PFSK-1 (cell line): ENCODE data around the gene PDCL2.

Experiments
- FOXP2 ChIP-seq: optimal IDR thresholded peaks from 2 replicates; pipeline ENCODE3; 2011; ENCODE audit warnings: borderline replicate concordance, control low read depth, inconsistent platforms; ENCODE audit not compliant: insufficient read depth; ENCODE audit errors: extremely low read length, extremely low read depth
- POLR2AphosphoS5 ChIP-seq: IDR thresholded peaks from 2 replicates; pipeline ENCODE4 v1.6.1; 2012; ENCODE audit warnings: low read depth, mild to moderate bottlenecking, control low read depth, low read length, moderate library complexity
- REST ChIP-seq, 2 experiments: IDR thresholded peaks; 2 replicates each; pipeline versions ENCODE4 v1.6.1 to v1.8.0; 2011 to 2012; ENCODE audit warnings: low read depth in 2 of 2, low read length in 2 of 2, control low read depth in 1 of 2, inconsistent platforms in 1 of 2, mild to moderate bottlenecking in 1 of 2, moderate library complexity in 1 of 2; ENCODE audit not compliant: insufficient read depth in 1 of 2
- SIN3A ChIP-seq: IDR thresholded peaks from 2 replicates; pipeline ENCODE4 v1.6.1; 2012; ENCODE audit warnings: mild to moderate bottlenecking, low read length, moderate library complexity, borderline replicate concordance; ENCODE audit not compliant: insufficient read depth
- TAF1 ChIP-seq: IDR thresholded peaks from 2 replicates; pipeline ENCODE4 v1.6.1; 2012; ENCODE audit warnings: low read length, control low read depth, borderline replicate concordance; ENCODE audit not compliant: insufficient read depth

The PDCL2 gene

GRCh38 chr4:55538531-55538930 is 53.5 kb downstream of the PDCL2 start:
- no peak for TF ChIP-seq SIN3A
- TF ChIP-seq FOXP2, result no peak
- no peak for TF ChIP-seq POLR2AphosphoS5
- TF ChIP-seq TAF1, result no peak
- TF ChIP-seq REST (IDR thresholded peaks at IDR 0.05; ENCODE audit: insufficient read depth in 1 of 2, low read depth in 2 of 2, low read length in 2 of 2), result no peak

- TF ChIP-seq REST (IDR thresholded peaks at IDR 0.05; ENCODE audit: insufficient read depth in 1 of 2, low read depth in 2 of 2, low read length in 2 of 2), result no peak
- no peak for TF ChIP-seq SIN3A
- no peak for TF ChIP-seq TAF1
- TF ChIP-seq FOXP2, result no peak
- TF ChIP-seq POLR2AphosphoS5, result no peak
Measured at GRCh38 chr4:55534306-55534705, 57.7 kb downstream of the PDCL2 start.

- TF ChIP-seq POLR2AphosphoS5 (no peak), REST (IDR thresholded peaks at IDR 0.05; ENCODE audit: insufficient read depth in 1 of 2, low read depth in 2 of 2, low read length in 2 of 2) (no peak), TAF1 (no peak), SIN3A (no peak), FOXP2 (no peak)
Measured at GRCh38 chr4:55530691-55531090, 61.4 kb downstream of the PDCL2 start.

- TF ChIP-seq TAF1 (no peak), POLR2AphosphoS5 (no peak), FOXP2 (no peak), SIN3A (no peak), REST (IDR thresholded peaks at IDR 0.05; ENCODE audit: insufficient read depth in 1 of 2, low read depth in 2 of 2, low read length in 2 of 2) (no peak)
Measured at GRCh38 chr4:55530167-55530566, 61.9 kb downstream of the PDCL2 start.

- no peak for TF ChIP-seq POLR2AphosphoS5
- no peak for TF ChIP-seq SIN3A
- TF ChIP-seq FOXP2, result no peak
- TF ChIP-seq TAF1, result no peak
- TF ChIP-seq REST (IDR thresholded peaks at IDR 0.05; ENCODE audit: insufficient read depth in 1 of 2, low read depth in 2 of 2, low read length in 2 of 2), result no peak
Measured at GRCh38 chr4:55528491-55528890, 63.6 kb downstream of the PDCL2 start.
